Medulla oblongata (tissue), 1 donor: ENCODE results near the gene SMIM13.
A peak's percentile ranks its signal among the peaks of the same experiment; 100 is the strongest.

Experiments
- DNase-seq: peaks from one replicate; pipeline ENCODE4 v3.0.0-alpha.2; 2015; ENCODE audit errors: extremely low spot score

Gene SMIM13

GRCh38 chr6:11153447-11153846 lies 59.8 kb downstream of the SMIM13 start:
- DNase-seq: no peak

GRCh38 chr6:11155589-11155988 lies 62.0 kb downstream of the SMIM13 start:
- DNase-seq: no peak

- DNase-seq: no peak
Observed at GRCh38 chr6:11160199-11160598, 66.6 kb downstream of the SMIM13 start.

- peak; percentile 91 for DNase-seq
Observed at GRCh38 chr6:11161031-11161956, 67.7 kb downstream of the SMIM13 start.

GRCh38 chr6:11162262-11162661 lies 68.6 kb downstream of the SMIM13 start:
- DNase-seq: no peak

GRCh38 chr6:11163932-11164331 lies 70.3 kb downstream of the SMIM13 start:
- no peak for DNase-seq

- no peak for DNase-seq
Observed at GRCh38 chr6:11164717-11165646, 71.3 kb downstream of the SMIM13 start.

GRCh38 chr6:11166948-11167347 lies 73.3 kb downstream of the SMIM13 start:
- DNase-seq: no peak

GRCh38 chr6:11168091-11168635 lies 74.5 kb downstream of the SMIM13 start:
- no peak for DNase-seq

GRCh38 chr6:11171952-11172351 lies 78.3 kb downstream of the SMIM13 start:
- no peak for DNase-seq

GRCh38 chr6:11172501-11173327 lies 79.1 kb downstream of the SMIM13 start:
- DNase-seq: peak; percentile 73

GRCh38 chr6:11174242-11174611 lies 80.6 kb downstream of the SMIM13 start:
- no peak for DNase-seq

GRCh38 chr6:11177271-11177670 lies 83.6 kb downstream of the SMIM13 start:
- DNase-seq: no peak

GRCh38 chr6:11179088-11179418 lies 85.4 kb downstream of the SMIM13 start:
- DNase-seq: no peak

- no peak for DNase-seq
Observed at GRCh38 chr6:11179419-11180202, 86.0 kb downstream of the SMIM13 start.

GRCh38 chr6:11181478-11182136 lies 88.0 kb downstream of the SMIM13 start:
- no peak for DNase-seq

GRCh38 chr6:11183761-11184362 lies 90.2 kb downstream of the SMIM13 start:
- no peak for DNase-seq

GRCh38 chr6:11185204-11185842 lies 91.7 kb downstream of the SMIM13 start:
- DNase-seq: no peak

GRCh38 chr6:11187301-11187700 lies 93.7 kb downstream of the SMIM13 start:
- DNase-seq: no peak
